ENCODE results near the gene MYBPC2.
A peak's percentile ranks its signal among the peaks of the same experiment; 100 is the strongest.

Gene MYBPC2

GRCh38 chr19:50510121-50510670, 77.5 kb downstream of the MYBPC2 start:
- no peak for DNase-seq (ENCODE audit: low read depth)
- no peak for TF ChIP-seq CTCF (IDR thresholded peaks at IDR 0.05; ENCODE audit: low read length, missing control alignments)
- H3K4me3 ChIP-seq (replicated peaks; ENCODE audit: low read depth, low read length) = peak overlapping the region; percentile 95

- TF ChIP-seq CTCF (IDR thresholded peaks at IDR 0.05; ENCODE audit: low read length, missing control alignments) = no peak
- H3K4me3 ChIP-seq (replicated peaks; ENCODE audit: low read depth, low read length) = peak overlapping the region; percentile 95
- DNase-seq (ENCODE audit: low read depth) = no peak
These were observed 78.0 kb downstream of the MYBPC2 start for GRCh38 chr19:50510700-50511068.

GRCh38 chr19:50511069-50511822, 78.6 kb downstream of the MYBPC2 start, which contains the start of gene JOSD2:
Gene JOSD2, minus strand, starts transcription at chr19:50511191. Its CDS starts 760 bp downstream, at chr19:50510431.
- no peak for TF ChIP-seq CTCF (IDR thresholded peaks at IDR 0.05; ENCODE audit: low read length, missing control alignments)
- H3K4me3 ChIP-seq (replicated peaks; ENCODE audit: low read depth, low read length) = peak within 1 kb of the TSS; percentile 95
- peak; percentile 100 for DNase-seq (ENCODE audit: low read depth)

GRCh38 chr19:50512112-50512998, 79.7 kb downstream of the MYBPC2 start:
- no peak for DNase-seq (ENCODE audit: low read depth)
- no peak for TF ChIP-seq CTCF (IDR thresholded peaks at IDR 0.05; ENCODE audit: low read length, missing control alignments)
- peak overlapping the region; percentile 95 for H3K4me3 ChIP-seq (replicated peaks; ENCODE audit: low read depth, low read length)

GRCh38 chr19:50512999-50513745, 80.5 kb downstream of the MYBPC2 start:
- TF ChIP-seq CTCF (IDR thresholded peaks at IDR 0.05; ENCODE audit: low read length, missing control alignments) = no peak
- DNase-seq (ENCODE audit: low read depth) = no peak
- no peak overlapping the region for H3K4me3 ChIP-seq (replicated peaks; ENCODE audit: low read depth, low read length)

GRCh38 chr19:50513746-50514345, 81.2 kb downstream of the MYBPC2 start, which contains the start of gene ASPDH:
Gene ASPDH, minus strand, starts transcription at chr19:50513913. Its CDS starts 90 bp downstream, at chr19:50513823.
- no peak for TF ChIP-seq CTCF (IDR thresholded peaks at IDR 0.05; ENCODE audit: low read length, missing control alignments)
- no peak within 1 kb of the TSS for H3K4me3 ChIP-seq (replicated peaks; ENCODE audit: low read depth, low read length)

More at GRCh38 chr19:50513746-50514345, 81.2 kb downstream of the MYBPC2 start, which contains the start of gene ASPDH:
- DNase-seq (ENCODE audit: low read depth) = no peak
